H1 (cell line): ENCODE results near the gene CHN2. TPM values are rescaled to one million over a fixed set of nuclear protein-coding genes. Genes with fewer than 3 reads are reported as not detected.

Experiments
- CBX8 ChIP-seq: fragments of 300-800, 300-1000 bp; sonication (generic); IDR thresholded peaks from 2 replicates; pipeline ENCODE4 v1.7.1; 2016; ENCODE audit warnings: low read depth, low read length, borderline replicate concordance
- polyA plus RNA-seq, 7 experiments: library from polyadenylated mRNA; depleted of rRNA in 3 of 7; stranded (reverse) in 5 of 7; unstranded in 2 of 7; fragments of >200 nt in 5 of 7; fragments of 200-250 nt in 2 of 7; gene quantifications; 1 replicate in 5 of 7; 2 replicates in 1 of 7; 4 replicates in 1 of 7; pipeline versions ENCODE4 v1.2.1 to v1.2.3, GENCODE V29; 2011 to 2013; ENCODE audit warnings: missing spikeins in 2 of 7, mixed read lengths in 2 of 7
- total RNA-seq: library from RNA; stranded (reverse); fragmentation: NEBNext Ultra II Directional; extraction: Animal tissue kit (Norgen Biotek cat#: 25700); gene quantifications from 2 replicates; pipeline ENCODE4 v1.2.1, GENCODE V29; 2021
- TF ChIP-seq, protein P1 (sequence below): IDR thresholded peaks from 2 replicates; pipeline ENCODE4 v1.6.1; 2011; ENCODE audit warnings: low read length, improper control_type of control experiment

The CHN2 gene
- total and polyA plus RNA-seq, 2 of the 8 experiments (the other 6 are each of a cell fraction or from before 2014, with no cell fraction given): 2.9 to 4.8 TPM

DNA sequence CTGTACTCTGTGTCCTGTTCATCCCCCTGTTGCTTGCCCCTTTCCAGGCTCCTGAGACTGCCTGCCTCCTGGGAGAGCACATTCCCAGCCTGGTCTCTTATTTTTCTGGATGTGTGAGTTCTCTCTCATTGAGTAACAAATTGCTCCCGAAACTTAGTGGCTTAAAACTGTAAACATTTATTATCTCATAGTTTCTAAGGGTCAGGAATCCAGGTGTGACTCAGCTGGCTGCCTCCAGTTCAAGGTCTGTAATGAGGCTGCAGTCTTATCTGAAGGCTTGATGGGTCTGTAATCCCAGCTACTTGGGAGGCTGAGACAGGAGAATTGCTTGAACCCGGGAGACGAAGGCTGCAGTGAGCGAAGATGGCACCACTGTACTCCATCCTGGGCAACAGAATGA lies 315.5 kb downstream of the CHN2 start (continued):
- TF ChIP-seq, protein P1, sequence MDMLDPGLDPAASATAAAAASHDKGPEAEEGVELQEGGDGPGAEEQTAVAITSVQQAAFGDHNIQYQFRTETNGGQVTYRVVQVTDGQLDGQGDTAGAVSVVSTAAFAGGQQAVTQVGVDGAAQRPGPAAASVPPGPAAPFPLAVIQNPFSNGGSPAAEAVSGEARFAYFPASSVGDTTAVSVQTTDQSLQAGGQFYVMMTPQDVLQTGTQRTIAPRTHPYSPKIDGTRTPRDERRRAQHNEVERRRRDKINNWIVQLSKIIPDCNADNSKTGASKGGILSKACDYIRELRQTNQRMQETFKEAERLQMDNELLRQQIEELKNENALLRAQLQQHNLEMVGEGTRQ: no peak
- no peak for TF ChIP-seq CBX8
